B cell (primary cell): ENCODE measurements around the gene GRK1.

Source experiments
- EZH2 ChIP-seq: IDR thresholded peaks from 2 replicates; pipeline ENCODE4 v1.6.1; 2012; ENCODE audit warnings: borderline replicate concordance, low read depth, mild to moderate bottlenecking, moderate library complexity, low read length; ENCODE audit not compliant: insufficient read depth, poor library complexity, severe bottlenecking
- TF ChIP-seq, protein P1 (sequence below): fragments of 200-600 bp; IDR thresholded peaks from one replicate; pipeline ENCODE4 v1.8.0; 2022; ENCODE audit warnings: antibody characterized with exemption, mild to moderate bottlenecking

- TF ChIP-seq, protein P1, sequence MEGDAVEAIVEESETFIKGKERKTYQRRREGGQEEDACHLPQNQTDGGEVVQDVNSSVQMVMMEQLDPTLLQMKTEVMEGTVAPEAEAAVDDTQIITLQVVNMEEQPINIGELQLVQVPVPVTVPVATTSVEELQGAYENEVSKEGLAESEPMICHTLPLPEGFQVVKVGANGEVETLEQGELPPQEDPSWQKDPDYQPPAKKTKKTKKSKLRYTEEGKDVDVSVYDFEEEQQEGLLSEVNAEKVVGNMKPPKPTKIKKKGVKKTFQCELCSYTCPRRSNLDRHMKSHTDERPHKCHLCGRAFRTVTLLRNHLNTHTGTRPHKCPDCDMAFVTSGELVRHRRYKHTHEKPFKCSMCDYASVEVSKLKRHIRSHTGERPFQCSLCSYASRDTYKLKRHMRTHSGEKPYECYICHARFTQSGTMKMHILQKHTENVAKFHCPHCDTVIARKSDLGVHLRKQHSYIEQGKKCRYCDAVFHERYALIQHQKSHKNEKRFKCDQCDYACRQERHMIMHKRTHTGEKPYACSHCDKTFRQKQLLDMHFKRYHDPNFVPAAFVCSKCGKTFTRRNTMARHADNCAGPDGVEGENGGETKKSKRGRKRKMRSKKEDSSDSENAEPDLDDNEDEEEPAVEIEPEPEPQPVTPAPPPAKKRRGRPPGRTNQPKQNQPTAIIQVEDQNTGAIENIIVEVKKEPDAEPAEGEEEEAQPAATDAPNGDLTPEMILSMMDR, result no peak
- TF ChIP-seq EZH2, result no peak
Measured at GRCh38 chr13:113753171-113753570, 86.2 kb downstream of the GRK1 start.
